GM19468 (cell line): ENCODE results near the gene ODF2.
"Not testable (repeated sequence)": the region's sequence is repeated elsewhere in the genome, so short reads cannot be mapped to it uniquely, and the experiment has no call there.

ENCODE experiments used
- ATAC-seq: cut with Tn5 transposase; IDR thresholded peaks from one replicate; pipeline ENCODE4 v1.9.1; 2021; ENCODE audit warnings: mild to moderate bottlenecking, moderate library complexity, moderate number of reproducible peaks; ENCODE audit not compliant: unreplicated experiment; ENCODE audit errors: extremely low read depth

The ODF2 gene

GRCh38 chr9:128422783-128423150 is 33.0 kb upstream of the ODF2 start:
- no peak for ATAC-seq

DNA sequence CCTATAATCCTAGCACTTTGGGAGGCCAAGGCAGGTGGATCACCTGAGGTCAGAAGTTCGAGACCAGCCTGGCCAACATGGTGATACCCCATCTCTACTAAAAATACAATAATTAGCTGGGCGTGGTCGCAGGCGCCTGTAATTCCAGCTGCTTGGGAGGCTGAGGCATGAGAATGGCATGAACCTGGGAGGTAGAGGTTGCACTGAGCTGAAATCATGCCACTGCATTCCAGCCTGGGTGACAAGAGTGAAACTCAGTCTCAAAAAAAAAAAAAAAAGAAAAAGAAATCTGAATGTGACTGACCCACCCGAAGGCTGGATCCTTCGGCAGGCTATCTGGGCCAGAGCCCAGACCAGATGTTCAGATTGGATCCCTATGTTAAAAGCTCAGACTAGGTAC is 32.5 kb upstream of the ODF2 start:
- not testable (repeated sequence) for ATAC-seq

DNA sequence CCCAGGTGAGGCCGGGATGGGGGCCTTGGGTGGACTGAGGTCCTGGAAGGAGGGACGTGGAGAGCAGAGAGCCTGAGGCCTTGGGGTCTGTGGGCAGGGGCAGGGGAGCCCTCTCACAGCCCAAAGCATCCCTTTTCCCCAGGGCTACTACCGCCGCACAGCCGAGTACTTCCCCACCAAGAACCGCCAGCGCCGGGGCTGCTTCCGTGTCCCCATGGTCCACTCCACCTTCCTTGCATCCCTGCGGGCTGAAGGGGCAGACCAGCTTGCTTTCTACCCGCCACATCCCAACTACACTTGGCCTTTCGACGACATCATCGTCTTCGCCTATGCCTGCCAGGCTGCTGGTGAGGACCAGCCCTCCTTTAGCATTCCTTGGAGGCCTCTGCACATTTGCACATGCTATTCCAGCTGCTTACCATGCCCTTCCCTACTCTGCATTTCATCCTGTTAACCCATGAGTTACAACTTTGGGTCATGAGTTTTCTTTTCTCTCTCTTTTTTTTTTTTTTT is 31.5 kb upstream of the ODF2 start:
- no peak for ATAC-seq

- ATAC-seq: no peak
Measured at GRCh38 chr9:128428644-128429512, 26.9 kb upstream of the ODF2 start.

DNA sequence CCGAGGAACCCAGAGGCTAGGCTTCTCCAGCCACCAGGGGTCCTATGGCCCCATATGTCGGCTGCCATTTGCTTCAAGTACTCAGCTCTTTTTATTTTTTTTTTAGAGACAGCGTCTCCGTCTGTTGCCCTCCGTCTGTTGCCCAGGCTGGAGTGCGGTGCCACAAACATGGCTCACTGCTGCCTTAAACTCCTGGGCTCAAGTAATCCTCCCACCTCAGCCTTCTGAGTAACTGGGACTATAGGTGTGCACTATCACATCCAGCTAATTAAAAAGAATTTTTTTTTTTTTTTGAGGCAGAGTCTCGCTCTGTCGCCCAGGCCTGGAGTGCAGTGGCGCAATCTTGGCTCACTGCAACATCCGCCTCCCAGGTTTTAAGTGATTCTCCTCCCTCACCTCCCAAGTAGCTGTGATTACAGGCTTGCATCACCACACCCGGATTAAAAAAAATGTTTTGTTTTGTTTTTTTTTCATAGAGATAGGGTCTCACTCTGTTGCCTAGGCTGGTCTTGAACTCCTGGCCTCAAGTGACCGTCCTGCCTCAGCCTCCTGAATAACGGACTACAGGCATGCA is 26.2 kb upstream of the ODF2 start:
- no peak for ATAC-seq

DNA sequence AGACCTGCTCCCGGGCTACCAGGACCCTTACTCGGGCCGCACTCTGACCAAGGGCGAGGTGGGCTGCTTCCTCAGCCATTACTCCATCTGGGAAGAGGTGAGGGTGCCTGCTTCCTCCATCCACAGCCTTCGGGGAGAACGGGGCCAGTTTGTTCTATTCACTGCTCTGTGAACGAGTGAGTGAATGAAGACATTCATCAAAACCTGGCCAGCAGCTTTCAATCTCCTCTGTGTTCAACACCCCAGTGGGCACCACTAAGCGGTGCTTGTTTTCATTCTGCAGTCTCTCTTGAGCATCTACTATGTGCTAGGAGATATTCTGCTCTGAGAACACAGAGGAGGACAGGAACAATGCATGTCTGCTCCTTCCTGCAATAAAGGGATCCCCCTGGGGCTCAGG is 24.6 kb upstream of the ODF2 start:
- no peak for ATAC-seq

DNA sequence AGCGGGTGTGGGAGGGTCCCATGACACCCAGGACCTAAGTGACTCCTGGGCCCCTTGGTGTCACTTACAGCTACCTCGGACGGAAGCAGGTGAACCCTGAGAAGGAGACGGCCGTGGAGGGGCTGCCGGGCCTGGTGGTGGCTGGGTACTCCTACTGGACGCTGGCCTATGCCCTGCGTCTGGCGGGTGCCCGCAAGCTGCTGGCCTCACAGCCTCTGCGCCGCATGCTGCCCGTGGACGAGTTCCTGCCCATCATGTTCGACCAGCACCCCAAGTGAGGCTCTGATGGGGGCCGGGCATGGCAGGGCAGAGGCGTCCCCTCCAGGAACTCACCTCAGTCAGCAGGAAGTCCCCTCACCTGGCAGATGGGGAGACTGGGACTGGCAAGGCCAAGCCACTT is 21.5 kb upstream of the ODF2 start:
- ATAC-seq: no peak

DNA sequence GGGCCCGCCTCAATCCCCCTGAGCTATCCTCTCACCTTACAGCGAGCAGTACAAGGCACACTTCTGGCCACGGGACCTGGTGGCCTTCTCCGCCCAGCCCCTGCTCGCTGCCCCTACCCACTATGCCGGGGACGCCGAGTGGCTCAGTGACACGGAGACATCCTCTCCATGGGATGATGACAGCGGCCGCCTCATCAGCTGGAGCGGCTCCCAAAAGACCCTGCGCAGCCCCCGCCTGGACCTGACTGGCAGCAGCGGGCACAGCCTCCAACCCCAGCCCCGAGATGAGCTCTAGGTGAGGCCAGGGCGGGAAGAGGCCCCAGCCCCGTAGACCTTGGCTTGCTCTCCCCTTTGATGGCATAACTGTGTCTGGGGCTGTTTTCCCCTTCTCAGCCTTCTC is 20.2 kb upstream of the ODF2 start:
- no peak for ATAC-seq

DNA sequence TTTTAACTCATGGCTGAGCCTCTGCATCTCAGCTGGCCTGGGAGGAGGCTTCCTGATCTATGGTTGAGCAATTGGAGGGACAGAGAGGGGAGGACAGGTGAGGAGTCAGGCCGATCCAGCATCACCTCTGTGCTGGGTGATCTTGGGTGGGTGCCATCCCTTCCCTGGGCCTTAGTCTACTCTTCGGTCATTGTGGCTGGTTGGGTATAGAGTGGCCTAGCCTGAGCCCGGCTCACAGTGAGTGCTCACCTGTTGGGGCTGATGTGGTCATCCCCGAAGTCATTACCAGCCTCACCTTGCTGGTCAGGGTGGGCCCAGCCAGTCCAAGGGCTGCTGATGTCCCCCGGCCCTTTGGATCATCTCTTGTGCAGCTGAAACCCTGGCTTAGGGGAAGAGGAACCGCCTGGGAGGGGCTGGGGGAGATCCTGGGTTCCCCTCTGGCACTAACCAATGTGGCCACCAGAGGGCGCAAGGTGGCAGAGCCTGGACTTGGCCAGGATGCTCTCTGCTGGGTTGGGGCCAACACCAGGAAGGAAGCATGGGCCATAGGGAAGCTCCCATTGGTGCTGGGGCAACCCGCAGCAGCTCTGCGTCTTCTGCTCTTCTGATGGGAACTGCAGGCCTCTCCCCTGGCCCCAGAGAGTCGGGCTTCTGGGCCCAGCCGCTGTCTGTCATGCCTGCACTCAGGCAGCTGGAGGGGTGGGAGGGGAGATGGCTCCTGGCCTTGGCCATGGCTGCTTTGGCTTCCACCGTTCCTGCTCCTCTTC is 17.3 kb upstream of the ODF2 start:
- ATAC-seq: no peak

- ATAC-seq: no peak
Measured at GRCh38 chr9:128439273-128439672, 16.5 kb upstream of the ODF2 start.

GRCh38 chr9:128442150-128442549 is 13.7 kb upstream of the ODF2 start:
- ATAC-seq: no peak

- ATAC-seq: not testable (repeated sequence)
Measured at GRCh38 chr9:128446505-128446904, 9.3 kb upstream of the ODF2 start.

DNA sequence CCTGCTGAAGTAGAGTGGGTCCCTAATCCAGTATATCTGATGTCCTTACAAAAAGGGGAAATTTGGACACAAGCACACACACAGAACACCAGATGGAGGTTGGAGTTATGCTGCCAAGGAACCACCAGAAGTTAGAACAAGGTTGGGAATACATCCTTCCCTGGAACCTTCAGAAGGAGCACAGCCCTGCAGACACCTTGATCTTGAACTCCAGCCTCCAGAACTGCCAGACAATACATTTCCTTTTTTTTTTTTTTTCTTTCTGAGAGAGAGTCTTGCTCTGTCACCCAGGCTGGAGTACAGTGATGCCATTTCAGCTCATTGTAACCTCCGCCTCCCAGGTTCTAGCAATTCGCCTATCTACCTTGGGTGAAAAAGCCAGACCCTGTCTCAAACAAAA is 7.1 kb upstream of the ODF2 start:
- no peak for ATAC-seq

DNA sequence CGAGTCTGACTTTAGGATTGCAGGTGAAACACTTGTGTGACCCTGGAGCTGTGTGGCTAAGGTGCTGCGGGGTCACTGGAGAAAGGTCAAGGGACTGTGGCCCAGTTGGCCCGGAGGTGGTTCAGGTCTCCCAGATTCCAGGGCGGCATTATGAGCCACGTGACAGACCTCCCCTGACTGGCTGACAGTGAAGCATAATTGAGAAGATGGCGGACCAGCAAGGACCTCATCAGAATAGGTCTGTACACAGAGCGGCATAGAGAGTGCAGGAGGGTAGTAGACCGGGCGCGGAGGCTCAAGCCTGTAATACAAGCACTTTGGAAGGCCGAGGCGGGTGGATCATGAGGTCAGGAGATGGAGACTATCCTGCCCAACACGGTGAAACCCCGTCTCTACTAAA is 815 bp upstream of the ODF2 start:
- no peak for ATAC-seq

GRCh38 chr9:128456613-128457061 is 831 bp downstream of the ODF2 start:
- peak; percentile 9 for ATAC-seq

GRCh38 chr9:128457207-128457606 is 1.4 kb downstream of the ODF2 start:
- ATAC-seq: no peak

- no peak for ATAC-seq
Measured at GRCh38 chr9:128459011-128459410, 3.2 kb downstream of the ODF2 start.

DNA sequence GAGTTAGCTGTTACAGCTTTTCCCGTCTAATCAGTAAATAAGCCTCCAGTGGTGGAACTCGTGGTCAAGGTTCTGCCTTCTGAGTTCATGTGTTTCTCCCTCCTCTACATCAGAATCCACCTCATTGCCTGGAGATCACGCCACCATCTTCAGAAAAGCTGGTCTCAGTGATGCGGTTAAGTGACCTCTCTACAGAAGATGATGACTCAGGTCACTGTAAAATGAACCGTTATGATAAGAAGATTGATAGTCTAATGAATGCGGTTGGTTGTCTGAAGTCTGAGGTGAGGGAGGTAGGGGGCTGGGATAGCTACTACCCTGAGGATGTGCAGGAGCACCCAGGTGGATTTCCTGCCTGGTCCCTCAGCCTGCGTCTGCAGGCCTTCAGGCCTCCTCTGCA is 13.3 kb downstream of the ODF2 start:
- ATAC-seq: no peak

GRCh38 chr9:128470560-128470959 is 14.8 kb downstream of the ODF2 start:
- ATAC-seq: no peak

- no peak for ATAC-seq
Measured at GRCh38 chr9:128473104-128473503, 17.3 kb downstream of the ODF2 start.

- ATAC-seq: no peak
Measured at GRCh38 chr9:128475867-128476266, 20.1 kb downstream of the ODF2 start.
